ENCODE measurements around the gene MCTP1.

- TF ChIP-seq CTCF (IDR thresholded peaks at IDR 0.05 in 2 of 3, conservative IDR thresholded peaks at IDR 0.05 in 1 of 3; ENCODE audit: borderline replicate concordance in 1 of 3, insufficient read depth in 1 of 3, low read depth in 2 of 3, low read length in 2 of 3) (no peak), POLR2AphosphoS5 (IDR thresholded peaks at IDR 0.05; ENCODE audit: low read depth, low read length) (no peak), EZH2phosphoT487 (IDR thresholded peaks at IDR 0.05; ENCODE audit: borderline replicate concordance) (no peak), RAD21 (IDR thresholded peaks at IDR 0.05; ENCODE audit: low read depth) (no peak), REST (IDR thresholded peaks at IDR 0.05; ENCODE audit: low read depth) (no peak), POLR2A (IDR thresholded peaks at IDR 0.05; ENCODE audit: borderline replicate concordance, extremely low read depth, insufficient read depth, insufficient read length) (no peak), MAX (IDR thresholded peaks at IDR 0.05) (no peak), EZH2 (IDR thresholded peaks at IDR 0.05) (no peak), CEBPB (IDR thresholded peaks at IDR 0.05; ENCODE audit: low read depth) (no peak)
Observed at GRCh38 chr5:94725142-94725541, 559.8 kb downstream of the MCTP1 start.

All from HCT116 (cell line).